Neural progenitor cell (in vitro differentiated cells): ENCODE data around the gene RTN4R.

Experiments used
- EZH2 ChIP-seq: fragments of 200-600 bp; sonication (generic); IDR thresholded peaks from 2 replicates; pipeline ENCODE4 v1.6.1; 2017; ENCODE audit warnings: antibody characterized with exemption, mild to moderate bottlenecking, moderate library complexity
- EZH2phosphoT487 ChIP-seq: fragments of 200-600 bp; sonication (generic); IDR thresholded peaks from 2 replicates; pipeline ENCODE4 v1.6.1; 2017; ENCODE audit warnings: antibody characterized with exemption
- TF ChIP-seq, protein P1 (sequence below): fragments of 200-600 bp; sonication (generic); IDR thresholded peaks from 2 replicates; pipeline ENCODE4 v1.5.1; 2017; ENCODE audit warnings: antibody characterized with exemption, mild to moderate bottlenecking

GRCh38 chr22:20192293-20192971, 75.7 kb downstream of the RTN4R start:
- TF ChIP-seq, protein P1, sequence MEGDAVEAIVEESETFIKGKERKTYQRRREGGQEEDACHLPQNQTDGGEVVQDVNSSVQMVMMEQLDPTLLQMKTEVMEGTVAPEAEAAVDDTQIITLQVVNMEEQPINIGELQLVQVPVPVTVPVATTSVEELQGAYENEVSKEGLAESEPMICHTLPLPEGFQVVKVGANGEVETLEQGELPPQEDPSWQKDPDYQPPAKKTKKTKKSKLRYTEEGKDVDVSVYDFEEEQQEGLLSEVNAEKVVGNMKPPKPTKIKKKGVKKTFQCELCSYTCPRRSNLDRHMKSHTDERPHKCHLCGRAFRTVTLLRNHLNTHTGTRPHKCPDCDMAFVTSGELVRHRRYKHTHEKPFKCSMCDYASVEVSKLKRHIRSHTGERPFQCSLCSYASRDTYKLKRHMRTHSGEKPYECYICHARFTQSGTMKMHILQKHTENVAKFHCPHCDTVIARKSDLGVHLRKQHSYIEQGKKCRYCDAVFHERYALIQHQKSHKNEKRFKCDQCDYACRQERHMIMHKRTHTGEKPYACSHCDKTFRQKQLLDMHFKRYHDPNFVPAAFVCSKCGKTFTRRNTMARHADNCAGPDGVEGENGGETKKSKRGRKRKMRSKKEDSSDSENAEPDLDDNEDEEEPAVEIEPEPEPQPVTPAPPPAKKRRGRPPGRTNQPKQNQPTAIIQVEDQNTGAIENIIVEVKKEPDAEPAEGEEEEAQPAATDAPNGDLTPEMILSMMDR: no peak
- no peak for TF ChIP-seq EZH2phosphoT487
- no peak for TF ChIP-seq EZH2
